HL-60 (cell line): Measurements from ENCODE around the gene TALDO1.

Experiments used
- CTCF ChIP-seq: IDR thresholded peaks from one replicate; pipeline ENCODE4 v1.5.1; 2011; ENCODE audit warnings: low read length, control low read depth, inconsistent platforms; ENCODE audit not compliant: insufficient read depth
- TF ChIP-seq, protein P1 (sequence below): IDR thresholded peaks from 2 replicates; pipeline ENCODE4 v1.6.1; 2012; ENCODE audit warnings: low read depth; ENCODE audit not compliant: insufficient replicate concordance

DNA sequence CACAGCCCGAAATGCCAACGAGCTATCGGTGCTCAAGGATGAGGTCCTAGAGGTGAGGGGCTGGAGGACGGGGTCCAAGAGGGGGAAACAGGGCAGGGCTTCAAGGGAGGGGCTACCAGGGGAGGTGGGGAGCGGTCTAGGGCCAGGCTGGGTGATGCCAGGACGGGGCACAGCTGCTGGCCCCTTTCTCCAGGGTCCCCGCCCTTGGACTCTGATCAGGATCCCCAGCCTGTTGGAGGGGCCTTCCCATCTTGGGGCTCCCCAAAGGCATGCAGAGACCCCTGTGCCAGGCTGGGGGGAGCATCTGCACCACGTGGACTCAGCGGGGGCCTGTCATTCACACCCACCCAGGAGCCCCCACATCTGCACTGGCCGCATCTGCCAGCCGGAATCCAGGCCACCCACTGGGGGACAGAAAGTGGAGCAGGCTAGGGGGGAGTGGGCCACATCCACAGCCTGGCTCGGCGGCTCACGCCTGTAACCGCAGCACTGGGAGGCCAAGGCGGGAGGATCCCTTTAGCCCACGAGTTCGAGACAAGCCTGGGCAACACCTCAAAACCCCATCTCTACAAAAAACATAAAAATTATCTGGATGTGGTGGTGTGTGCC, 22.4 kb upstream of the TALDO1 start:
- TF ChIP-seq, protein P1, sequence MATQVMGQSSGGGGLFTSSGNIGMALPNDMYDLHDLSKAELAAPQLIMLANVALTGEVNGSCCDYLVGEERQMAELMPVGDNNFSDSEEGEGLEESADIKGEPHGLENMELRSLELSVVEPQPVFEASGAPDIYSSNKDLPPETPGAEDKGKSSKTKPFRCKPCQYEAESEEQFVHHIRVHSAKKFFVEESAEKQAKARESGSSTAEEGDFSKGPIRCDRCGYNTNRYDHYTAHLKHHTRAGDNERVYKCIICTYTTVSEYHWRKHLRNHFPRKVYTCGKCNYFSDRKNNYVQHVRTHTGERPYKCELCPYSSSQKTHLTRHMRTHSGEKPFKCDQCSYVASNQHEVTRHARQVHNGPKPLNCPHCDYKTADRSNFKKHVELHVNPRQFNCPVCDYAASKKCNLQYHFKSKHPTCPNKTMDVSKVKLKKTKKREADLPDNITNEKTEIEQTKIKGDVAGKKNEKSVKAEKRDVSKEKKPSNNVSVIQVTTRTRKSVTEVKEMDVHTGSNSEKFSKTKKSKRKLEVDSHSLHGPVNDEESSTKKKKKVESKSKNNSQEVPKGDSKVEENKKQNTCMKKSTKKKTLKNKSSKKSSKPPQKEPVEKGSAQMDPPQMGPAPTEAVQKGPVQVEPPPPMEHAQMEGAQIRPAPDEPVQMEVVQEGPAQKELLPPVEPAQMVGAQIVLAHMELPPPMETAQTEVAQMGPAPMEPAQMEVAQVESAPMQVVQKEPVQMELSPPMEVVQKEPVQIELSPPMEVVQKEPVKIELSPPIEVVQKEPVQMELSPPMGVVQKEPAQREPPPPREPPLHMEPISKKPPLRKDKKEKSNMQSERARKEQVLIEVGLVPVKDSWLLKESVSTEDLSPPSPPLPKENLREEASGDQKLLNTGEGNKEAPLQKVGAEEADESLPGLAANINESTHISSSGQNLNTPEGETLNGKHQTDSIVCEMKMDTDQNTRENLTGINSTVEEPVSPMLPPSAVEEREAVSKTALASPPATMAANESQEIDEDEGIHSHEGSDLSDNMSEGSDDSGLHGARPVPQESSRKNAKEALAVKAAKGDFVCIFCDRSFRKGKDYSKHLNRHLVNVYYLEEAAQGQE: no peak
- no peak for TF ChIP-seq CTCF
